NT2/D1 (cell line): ENCODE measurements around the gene CACNA1D.

Experiments
- DNase-seq: peaks from one replicate; pipeline ENCODE4 v3.0.0-alpha.2; 2011; ENCODE audit warnings: low read depth, low spot score
- H3K27me3 ChIP-seq: 2 replicates; pipeline ENCODE4 v1.6.0; 2011; ENCODE audit warnings: mild to moderate bottlenecking; ENCODE audit not compliant: insufficient read length, insufficient read depth
- H3K36me3 ChIP-seq: 2 replicates; pipeline ENCODE4 v1.6.1; 2011; ENCODE audit warnings: mild to moderate bottlenecking, low read length, mixed read lengths; ENCODE audit not compliant: insufficient read depth, insufficient read length
- H3K4me1 ChIP-seq: 2 replicates; pipeline ENCODE4 v1.5.1; 2011; ENCODE audit not compliant: insufficient read depth, insufficient read length
- H3K4me3 ChIP-seq: 2 replicates; pipeline ENCODE4 v1.5.1; 2011; ENCODE audit warnings: low read depth; ENCODE audit not compliant: insufficient read length
- H3K9ac ChIP-seq: 2 replicates; pipeline ENCODE4 v1.6.0; 2011; ENCODE audit warnings: low read depth; ENCODE audit not compliant: insufficient read length
- H3K9me3 ChIP-seq: 2 replicates; pipeline ENCODE4 v1.5.1; 2011; ENCODE audit warnings: mild to moderate bottlenecking, low read length; ENCODE audit not compliant: insufficient read depth
- SUZ12 ChIP-seq: IDR thresholded peaks from 2 replicates; pipeline ENCODE4 v1.6.1; 2011; ENCODE audit not compliant: insufficient read length, insufficient read depth; ENCODE audit errors: extremely low read depth
- YY1 ChIP-seq: IDR thresholded peaks from 2 replicates; pipeline ENCODE4 v1.6.1; 2011; ENCODE audit not compliant: insufficient read length, insufficient read depth
- ZNF274 ChIP-seq: IDR thresholded peaks from 2 replicates; pipeline ENCODE4 v1.6.1; 2011; ENCODE audit warnings: mild to moderate bottlenecking, low read depth, low read length

CACNA1D gene

GRCh38 chr3:53690521-53690920 is 196.1 kb downstream of the CACNA1D start:
- Histone ChIP-seq H3K9me3 (no peaks in the 10 kb centered on the region), H3K4me3 (no peak overlapping the region), H3K27me3 (no peaks in the 10 kb centered on the region), H3K4me1 (peaks cover 9% of the 10 kb centered on the region), H3K36me3 (no peaks in the 10 kb centered on the region), H3K9ac (no peak overlapping the region)
- no peak for TF ChIP-seq ZNF274
- TF ChIP-seq SUZ12 = no peak
- no peak for TF ChIP-seq YY1
- DNase-seq = no peak

- Histone ChIP-seq H3K9ac (no peak overlapping the region), H3K27me3 (no peaks in the 10 kb centered on the region), H3K36me3 (no peaks in the 10 kb centered on the region), H3K4me1 (peaks cover 9% of the 10 kb centered on the region), H3K9me3 (no peaks in the 10 kb centered on the region), H3K4me3 (no peak overlapping the region)
- no peak for TF ChIP-seq YY1
- no peak for TF ChIP-seq SUZ12
- TF ChIP-seq ZNF274 = no peak
- no peak for DNase-seq
These were observed 196.9 kb downstream of the CACNA1D start for GRCh38 chr3:53691349-53691748.

- Histone ChIP-seq H3K4me1 (peaks cover 9% of the 10 kb centered on the region), H3K4me3 (no peak overlapping the region), H3K9me3 (no peaks in the 10 kb centered on the region), H3K9ac (no peak overlapping the region), H3K27me3 (no peaks in the 10 kb centered on the region), H3K36me3 (no peaks in the 10 kb centered on the region)
- DNase-seq = no peak
- TF ChIP-seq SUZ12 (no peak), ZNF274 (no peak), YY1 (no peak)
These were observed 197.5 kb downstream of the CACNA1D start for GRCh38 chr3:53691885-53692284.

- no peaks in the 10 kb centered on the region for H3K27me3 ChIP-seq
- H3K4me3 ChIP-seq = no peak overlapping the region
- DNase-seq = no peak
- no peak overlapping the region for H3K9ac ChIP-seq
- TF ChIP-seq YY1 = no peak
- peaks cover 9% of the 10 kb centered on the region for H3K4me1 ChIP-seq
- H3K36me3 ChIP-seq = no peaks in the 10 kb centered on the region
- no peaks in the 10 kb centered on the region for H3K9me3 ChIP-seq
These were observed 199.0 kb downstream of the CACNA1D start for GRCh38 chr3:53693451-53693850.

- TF ChIP-seq ZNF274 (no peak), YY1 (no peak), SUZ12 (no peak)
- H3K4me1 ChIP-seq = peaks cover 5% of the 10 kb centered on the region
- no peak overlapping the region for H3K9ac ChIP-seq
- no peaks in the 10 kb centered on the region for H3K36me3 ChIP-seq
- DNase-seq = no peak
- H3K9me3 ChIP-seq = no peaks in the 10 kb centered on the region
- H3K27me3 ChIP-seq = no peaks in the 10 kb centered on the region
- no peak overlapping the region for H3K4me3 ChIP-seq
These were observed 199.6 kb downstream of the CACNA1D start for GRCh38 chr3:53694046-53694445.

GRCh38 chr3:53694666-53695323 is 200.4 kb downstream of the CACNA1D start:
- Histone ChIP-seq H3K4me3 (no peak overlapping the region), H3K9ac (no peak overlapping the region), H3K4me1 (peaks cover 5% of the 10 kb centered on the region), H3K27me3 (no peaks in the 10 kb centered on the region), H3K36me3 (no peaks in the 10 kb centered on the region), H3K9me3 (no peaks in the 10 kb centered on the region)
- TF ChIP-seq SUZ12 (no peak), YY1 (no peak), ZNF274 (no peak)
- no peak for DNase-seq

- no peak overlapping the region for H3K9ac ChIP-seq
- no peak for DNase-seq
- no peaks in the 10 kb centered on the region for H3K27me3 ChIP-seq
- peaks cover 5% of the 10 kb centered on the region for H3K4me1 ChIP-seq
- no peak for TF ChIP-seq SUZ12
- TF ChIP-seq ZNF274 = no peak
- TF ChIP-seq YY1 = no peak
- no peaks in the 10 kb centered on the region for H3K36me3 ChIP-seq
- no peaks in the 10 kb centered on the region for H3K9me3 ChIP-seq
- H3K4me3 ChIP-seq = no peak overlapping the region
These were observed 200.9 kb downstream of the CACNA1D start for GRCh38 chr3:53695324-53695690.

GRCh38 chr3:53696401-53697172 is 202.2 kb downstream of the CACNA1D start:
- Histone ChIP-seq H3K36me3 (no peaks in the 10 kb centered on the region), H3K27me3 (no peaks in the 10 kb centered on the region), H3K4me1 (peaks cover 5% of the 10 kb centered on the region), H3K9ac (no peak overlapping the region), H3K9me3 (no peaks in the 10 kb centered on the region), H3K4me3 (no peak overlapping the region)
- no peak for DNase-seq
- TF ChIP-seq SUZ12 (no peak), ZNF274 (no peak), YY1 (no peak)
